Astrocyte (in vitro differentiated cells and primary cell): ENCODE data around the gene FABP2.

Experiments
- EZH2 ChIP-seq: IDR thresholded peaks from 2 replicates; pipeline ENCODE4 v1.6.1; 2012; ENCODE audit warnings: mild to moderate bottlenecking, low read length, inconsistent platforms; ENCODE audit not compliant: insufficient read depth
- TF ChIP-seq, protein P1 (sequence below): IDR thresholded peaks from 2 replicates; pipeline ENCODE4 v1.5.1; 2011; ENCODE audit warnings: low read depth, mild to moderate bottlenecking, inconsistent platforms, low read length, moderate library complexity; ENCODE audit not compliant: insufficient read depth

DNA sequence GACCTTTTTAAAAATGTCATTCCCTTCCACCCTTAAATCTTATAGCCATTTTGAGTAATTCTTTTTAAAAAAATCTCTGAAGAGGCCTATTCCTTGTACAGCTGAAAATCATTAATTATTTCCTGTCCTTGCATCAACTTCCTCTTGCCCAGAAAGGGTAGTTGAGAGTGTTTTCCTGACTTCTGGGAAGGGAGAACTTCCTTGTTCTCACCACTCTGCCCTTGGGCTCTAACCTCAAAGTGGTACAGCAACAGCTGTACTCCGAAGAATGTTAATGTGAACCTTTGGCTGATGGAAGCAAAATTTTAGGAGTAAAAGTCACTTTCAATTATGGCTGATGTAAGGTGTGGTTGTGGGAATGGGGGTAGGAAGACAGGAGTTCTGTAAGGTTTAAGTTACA, 15.1 kb upstream of the FABP2 start:
- TF ChIP-seq, protein P1, sequence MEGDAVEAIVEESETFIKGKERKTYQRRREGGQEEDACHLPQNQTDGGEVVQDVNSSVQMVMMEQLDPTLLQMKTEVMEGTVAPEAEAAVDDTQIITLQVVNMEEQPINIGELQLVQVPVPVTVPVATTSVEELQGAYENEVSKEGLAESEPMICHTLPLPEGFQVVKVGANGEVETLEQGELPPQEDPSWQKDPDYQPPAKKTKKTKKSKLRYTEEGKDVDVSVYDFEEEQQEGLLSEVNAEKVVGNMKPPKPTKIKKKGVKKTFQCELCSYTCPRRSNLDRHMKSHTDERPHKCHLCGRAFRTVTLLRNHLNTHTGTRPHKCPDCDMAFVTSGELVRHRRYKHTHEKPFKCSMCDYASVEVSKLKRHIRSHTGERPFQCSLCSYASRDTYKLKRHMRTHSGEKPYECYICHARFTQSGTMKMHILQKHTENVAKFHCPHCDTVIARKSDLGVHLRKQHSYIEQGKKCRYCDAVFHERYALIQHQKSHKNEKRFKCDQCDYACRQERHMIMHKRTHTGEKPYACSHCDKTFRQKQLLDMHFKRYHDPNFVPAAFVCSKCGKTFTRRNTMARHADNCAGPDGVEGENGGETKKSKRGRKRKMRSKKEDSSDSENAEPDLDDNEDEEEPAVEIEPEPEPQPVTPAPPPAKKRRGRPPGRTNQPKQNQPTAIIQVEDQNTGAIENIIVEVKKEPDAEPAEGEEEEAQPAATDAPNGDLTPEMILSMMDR, result no peak
- no peak for TF ChIP-seq EZH2
